ENCODE results near the gene KRTAP5-4.
"Not testable (repeated sequence)": the region's sequence is repeated elsewhere in the genome, so short reads cannot be mapped to it uniquely, and the experiment has no call there.

KRTAP5-4 gene

GRCh38 chr11:1604181-1604580, 17.8 kb downstream of the KRTAP5-4 start:
- in situ Hi-C loops (cut with MboI; ENCODE audit: low sequenced_read_pairs): no loop called here

DNA sequence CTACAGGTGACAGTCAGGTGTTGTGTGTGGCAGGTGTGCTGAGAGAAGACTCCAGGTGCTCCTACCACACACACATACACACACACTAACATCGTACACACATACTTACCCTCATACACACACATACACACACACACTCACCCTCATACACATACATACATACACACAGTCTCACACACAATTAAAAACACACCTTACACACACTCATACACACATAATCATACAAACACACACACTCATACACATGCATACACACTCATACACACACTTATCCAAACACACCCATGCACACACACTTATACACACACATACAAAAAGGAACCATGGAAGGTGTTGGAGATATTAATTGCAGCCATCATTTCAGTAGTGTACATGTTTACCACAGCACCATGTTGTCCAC, 18.3 kb downstream of the KRTAP5-4 start:
- in situ Hi-C loops (cut with MboI; ENCODE audit: low sequenced_read_pairs): no loop called here

GRCh38 chr11:1601663-1602062, 20.3 kb downstream of the KRTAP5-4 start:
- in situ Hi-C loops (cut with MboI; ENCODE audit: low sequenced_read_pairs): not testable (repeated sequence)

GRCh38 chr11:1600626-1601025, 21.3 kb downstream of the KRTAP5-4 start:
- in situ Hi-C loops (cut with MboI; ENCODE audit: low sequenced_read_pairs): no loop called here

DNA sequence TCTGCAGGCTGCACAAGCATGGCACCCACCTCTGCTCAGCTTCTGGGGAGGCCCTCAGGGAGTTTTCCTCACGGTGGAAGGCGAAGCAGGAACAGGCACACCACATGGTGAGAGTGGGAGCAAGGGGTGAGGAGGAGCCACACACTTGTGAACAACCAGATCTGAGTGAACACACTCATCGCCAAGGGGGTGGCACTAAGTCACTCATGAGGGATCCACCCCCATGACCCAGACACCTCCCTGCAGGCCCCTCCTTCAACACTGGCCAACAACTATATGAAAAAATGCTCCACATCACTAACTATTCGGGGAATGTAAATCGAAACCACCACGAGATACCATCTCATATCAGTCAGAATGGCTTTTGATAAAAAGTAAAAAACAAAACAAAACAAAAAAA, 23.1 kb downstream of the KRTAP5-4 start:
- in situ Hi-C loops (cut with MboI; ENCODE audit: low sequenced_read_pairs): no loop called here

GRCh38 chr11:1598406-1598805, 23.5 kb downstream of the KRTAP5-4 start:
- in situ Hi-C loops (cut with MboI; ENCODE audit: low sequenced_read_pairs): not testable (repeated sequence)

DNA sequence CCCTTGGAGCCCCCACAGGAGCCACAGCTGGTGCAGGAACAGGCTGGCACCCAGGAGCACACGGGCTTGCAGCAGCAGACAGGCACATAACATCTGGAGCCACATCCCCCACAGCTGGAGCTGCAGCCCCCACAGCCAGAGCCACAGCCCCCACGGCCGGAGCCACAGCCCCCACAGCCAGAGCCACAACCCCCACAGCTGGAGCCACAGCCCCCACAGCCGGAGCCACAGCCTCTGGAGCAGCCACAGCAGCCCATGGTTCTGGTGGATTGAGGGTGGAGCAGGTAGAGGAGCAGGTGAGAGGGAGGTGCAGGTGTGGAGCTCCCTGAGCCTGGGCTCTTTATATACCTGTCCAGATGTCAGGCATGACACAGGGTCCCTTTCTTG, 24.0 kb downstream of the KRTAP5-4 start, which contains the start of gene KRTAP5-2:
KRTAP5-2 (minus strand) TSS at position 301 of the 387 bp plus-strand sequence; CDS start at position 257, 44 bp downstream.
- in situ Hi-C loops (cut with MboI; ENCODE audit: low sequenced_read_pairs): no loop called here

GRCh38 chr11:1597331-1597993, 24.5 kb downstream of the KRTAP5-4 start:
- in situ Hi-C loops (cut with MboI; ENCODE audit: low sequenced_read_pairs): no loop called here

DNA sequence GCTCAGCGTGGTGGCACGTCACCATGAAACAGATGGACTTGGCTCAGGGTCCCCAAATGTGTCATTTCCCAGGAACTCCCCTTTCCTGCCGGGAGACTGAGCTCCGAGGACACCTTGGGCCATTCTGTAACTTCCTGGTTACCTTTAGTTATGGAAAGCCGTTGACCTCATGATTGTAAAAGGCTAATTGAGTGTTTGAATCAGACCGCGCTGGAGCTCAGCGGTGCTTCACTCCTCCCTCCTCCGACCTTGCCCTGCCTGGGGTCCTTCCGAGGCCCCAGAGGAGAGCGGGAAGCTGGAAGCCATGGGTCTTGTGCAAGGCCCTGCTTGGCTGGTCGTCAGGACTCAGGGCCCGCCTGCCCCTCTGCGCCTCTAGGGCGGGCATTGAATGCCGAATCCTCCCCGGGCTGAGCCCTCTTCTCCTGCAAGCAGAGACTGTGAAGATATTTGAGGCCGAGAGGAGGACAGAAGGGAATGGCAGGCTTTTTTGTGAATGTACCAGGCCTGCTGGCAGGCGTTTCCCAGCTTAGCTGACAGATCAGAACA, 25.3 kb downstream of the KRTAP5-4 start:
- in situ Hi-C loops (cut with MboI; ENCODE audit: low sequenced_read_pairs): not testable (repeated sequence)

GRCh38 chr11:1595994-1596575, 25.9 kb downstream of the KRTAP5-4 start:
- in situ Hi-C loops (cut with MboI; ENCODE audit: low sequenced_read_pairs): not testable (repeated sequence)

DNA sequence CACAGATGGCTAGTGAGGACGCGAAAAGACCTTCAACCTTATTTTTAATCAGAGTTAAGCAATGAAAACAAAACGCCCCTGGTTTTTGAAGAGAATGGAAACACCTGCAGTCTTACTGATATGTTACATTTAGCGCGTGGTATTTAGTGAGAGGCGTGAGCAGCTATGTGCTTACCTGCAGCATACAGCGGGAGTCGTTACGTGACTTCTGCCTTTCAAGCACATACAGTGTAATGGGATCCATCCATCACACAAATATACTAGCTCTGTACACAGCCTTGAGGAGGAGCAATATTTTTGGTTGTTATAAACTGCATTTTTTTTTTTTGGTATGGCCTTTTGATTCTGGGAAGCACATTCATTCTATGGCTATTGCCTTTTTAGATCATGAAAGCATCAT, 29.3 kb downstream of the KRTAP5-4 start:
- in situ Hi-C loops (cut with MboI; ENCODE audit: low sequenced_read_pairs): no loop called here

GRCh38 chr11:1589996-1590395, 31.9 kb downstream of the KRTAP5-4 start:
- in situ Hi-C loops (cut with MboI; ENCODE audit: low sequenced_read_pairs): no loop called here

- in situ Hi-C loops (cut with MboI; ENCODE audit: low sequenced_read_pairs): not testable (repeated sequence)
These were observed 32.6 kb downstream of the KRTAP5-4 start for GRCh38 chr11:1589191-1589963.

GRCh38 chr11:1586699-1587098, 35.2 kb downstream of the KRTAP5-4 start:
- in situ Hi-C loops (cut with MboI; ENCODE audit: low sequenced_read_pairs): no loop called here

DNA sequence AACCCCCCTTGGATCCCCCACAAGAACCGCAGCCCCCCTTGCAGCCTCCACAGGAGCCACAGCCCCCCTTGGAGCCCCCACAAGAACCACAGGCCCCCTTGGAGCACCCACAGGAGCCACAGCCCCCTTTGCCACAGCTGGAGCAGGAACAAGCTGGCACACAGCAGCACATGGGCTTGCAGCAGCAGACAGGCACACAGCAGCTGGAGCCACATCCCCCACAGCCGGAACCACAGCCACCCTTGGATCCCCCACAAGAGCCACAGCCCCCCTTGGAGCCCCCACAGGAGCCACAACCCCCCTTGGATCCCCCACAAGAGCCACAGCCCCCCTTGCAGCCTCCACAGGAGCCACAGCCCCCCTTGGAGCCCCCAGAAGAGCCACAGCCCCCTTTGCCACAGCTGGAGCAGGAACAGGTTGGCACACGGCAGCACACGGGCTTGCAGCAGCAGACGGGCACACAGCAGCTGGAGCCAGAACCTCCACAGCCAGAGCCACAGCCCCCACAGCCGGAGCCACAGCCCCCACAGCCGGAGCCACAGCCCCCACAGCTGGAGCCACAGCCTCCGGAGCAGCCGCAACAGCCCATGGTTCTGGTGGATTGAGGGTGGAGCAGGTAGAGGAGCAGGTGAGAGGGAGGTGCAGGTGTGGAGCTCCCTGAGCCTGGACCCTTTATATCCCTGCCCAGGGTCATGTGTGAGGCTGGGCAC, 37.1 kb downstream of the KRTAP5-4 start, which contains the start of gene KRTAP5-1:
KRTAP5-1 (minus strand) TSS at position 623 of the 710 bp plus-strand sequence; CDS start at position 589, 34 bp downstream.
- in situ Hi-C loops (cut with MboI; ENCODE audit: low sequenced_read_pairs): not testable (repeated sequence)

- in situ Hi-C loops (cut with MboI; ENCODE audit: low sequenced_read_pairs): not testable (repeated sequence)
These were observed 39.0 kb downstream of the KRTAP5-4 start for GRCh38 chr11:1582909-1583308.

GRCh38 chr11:1581976-1582375, 40.0 kb downstream of the KRTAP5-4 start:
- in situ Hi-C loops (cut with MboI; ENCODE audit: low sequenced_read_pairs): no loop called here

GRCh38 chr11:1576825-1577224, 45.1 kb downstream of the KRTAP5-4 start:
- in situ Hi-C loops (cut with MboI; ENCODE audit: low sequenced_read_pairs): no loop called here

GRCh38 chr11:1575756-1576155, 46.2 kb downstream of the KRTAP5-4 start:
- in situ Hi-C loops (cut with MboI; ENCODE audit: low sequenced_read_pairs): not testable (repeated sequence)

GRCh38 chr11:1574933-1575242, 47.0 kb downstream of the KRTAP5-4 start:
- in situ Hi-C loops (cut with MboI; ENCODE audit: low sequenced_read_pairs): no loop called here

All from HL-60/S4 treated with phorbol 12-myristate 13-acetate at 8.2 ng/mL for 4 days and 3 days (cell line).